Nephron (organoid): Measurements from ENCODE around the gene ISL2.

ENCODE experiments used
- H3K27ac Mint-ChIP-seq, 3 experiments: 2 replicates each; pipeline ENCODE4 v1.8.0; 2020; ENCODE audit warnings: mixed read lengths in 3 of 3, mild to moderate bottlenecking in 2 of 3, moderate library complexity in 1 of 3
- H3K27me3 Mint-ChIP-seq: 2 replicates; pipeline ENCODE4 v1.8.0; 2021; ENCODE audit warnings: low read depth, mild to moderate bottlenecking, moderate library complexity, mixed read lengths
- H3K36me3 Mint-ChIP-seq: 2 replicates; pipeline ENCODE4 v1.8.0; 2020; ENCODE audit warnings: low read depth, mixed read lengths
- H3K4me1 Mint-ChIP-seq: 2 replicates; pipeline ENCODE4 v1.8.0; 2020; ENCODE audit warnings: mixed read lengths
- H3K4me3 Mint-ChIP-seq, 3 experiments: 2 replicates each; pipeline ENCODE4 v1.8.0; 2020; ENCODE audit warnings: mild to moderate bottlenecking in 3 of 3, mixed read lengths in 3 of 3, moderate library complexity in 2 of 3
- H3K9me3 Mint-ChIP-seq: 2 replicates; pipeline ENCODE4 v1.8.0; 2020; ENCODE audit warnings: mixed read lengths
- TF ChIP-seq, protein P1 (sequence below), 3 experiments: fragments of 200-600 bp; sonication (generic); IDR thresholded peaks; one replicate each; pipeline ENCODE4 v1.5.0; 2021; ENCODE audit warnings: antibody characterized with exemption in 3 of 3; ENCODE audit not compliant: unreplicated experiment in 3 of 3

The ISL2 gene

DNA sequence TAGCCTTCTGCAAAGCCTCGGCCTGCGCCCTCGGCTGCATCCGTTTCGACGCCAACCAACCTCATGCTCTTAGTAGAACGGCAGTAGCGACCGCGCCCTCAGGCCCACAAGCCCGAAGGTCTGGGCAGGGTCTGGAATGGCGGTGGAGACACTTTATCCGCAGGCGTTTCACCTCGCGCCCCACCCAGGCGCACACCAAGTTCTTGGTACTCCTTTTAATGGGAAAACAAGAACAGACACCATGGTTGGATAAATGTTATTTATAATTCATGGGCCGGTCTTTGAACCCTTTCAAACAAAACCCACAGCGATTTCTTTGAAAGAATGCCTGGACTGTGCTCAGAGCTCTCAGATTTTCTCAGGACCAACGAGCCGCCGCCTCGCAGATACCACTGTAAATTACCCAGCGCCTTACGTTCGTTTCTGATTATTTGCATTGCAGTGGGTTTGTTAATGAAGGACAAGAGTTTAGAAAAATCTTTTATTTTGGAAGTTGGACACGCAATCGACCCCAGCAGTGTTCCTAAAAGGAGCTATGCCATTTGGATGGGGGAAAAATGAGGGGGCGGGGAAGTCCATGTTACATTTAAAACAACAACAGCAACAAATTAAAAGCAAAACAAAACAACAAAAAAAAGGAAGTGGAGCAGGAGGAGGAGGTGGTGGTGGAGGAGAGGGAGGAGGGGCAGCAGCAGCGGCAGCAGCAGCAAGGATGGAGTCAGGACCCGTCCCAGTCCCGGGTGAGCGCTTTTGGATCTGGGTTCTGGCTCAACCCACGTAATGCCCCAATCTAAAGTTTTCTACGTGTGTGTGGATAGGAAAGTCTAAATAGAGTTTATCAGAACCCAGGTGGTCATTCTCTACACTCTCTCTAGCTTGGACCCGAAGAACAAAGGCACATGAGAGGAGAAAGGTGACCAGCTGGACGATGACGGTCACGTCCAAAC is 993 bp upstream of the ISL2 start:
- TF ChIP-seq, protein P1, sequence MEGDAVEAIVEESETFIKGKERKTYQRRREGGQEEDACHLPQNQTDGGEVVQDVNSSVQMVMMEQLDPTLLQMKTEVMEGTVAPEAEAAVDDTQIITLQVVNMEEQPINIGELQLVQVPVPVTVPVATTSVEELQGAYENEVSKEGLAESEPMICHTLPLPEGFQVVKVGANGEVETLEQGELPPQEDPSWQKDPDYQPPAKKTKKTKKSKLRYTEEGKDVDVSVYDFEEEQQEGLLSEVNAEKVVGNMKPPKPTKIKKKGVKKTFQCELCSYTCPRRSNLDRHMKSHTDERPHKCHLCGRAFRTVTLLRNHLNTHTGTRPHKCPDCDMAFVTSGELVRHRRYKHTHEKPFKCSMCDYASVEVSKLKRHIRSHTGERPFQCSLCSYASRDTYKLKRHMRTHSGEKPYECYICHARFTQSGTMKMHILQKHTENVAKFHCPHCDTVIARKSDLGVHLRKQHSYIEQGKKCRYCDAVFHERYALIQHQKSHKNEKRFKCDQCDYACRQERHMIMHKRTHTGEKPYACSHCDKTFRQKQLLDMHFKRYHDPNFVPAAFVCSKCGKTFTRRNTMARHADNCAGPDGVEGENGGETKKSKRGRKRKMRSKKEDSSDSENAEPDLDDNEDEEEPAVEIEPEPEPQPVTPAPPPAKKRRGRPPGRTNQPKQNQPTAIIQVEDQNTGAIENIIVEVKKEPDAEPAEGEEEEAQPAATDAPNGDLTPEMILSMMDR (IDR thresholded peaks at IDR 0.05; ENCODE audit: unreplicated experiment in 3 of 3), result no peak
- peaks cover 92% of the 10 kb centered on the region for H3K27me3 Mint-ChIP-seq
- H3K4me3 Mint-ChIP-seq, result peak overlapping the region; percentile 70 to 88 (median 78)
- peaks cover 3% of the 10 kb centered on the region for H3K9me3 Mint-ChIP-seq
- H3K36me3 Mint-ChIP-seq, result no peaks in the 10 kb centered on the region
- H3K27ac Mint-ChIP-seq, result no peak overlapping the region
- H3K4me1 Mint-ChIP-seq, result peaks cover 34% of the 10 kb centered on the region

DNA sequence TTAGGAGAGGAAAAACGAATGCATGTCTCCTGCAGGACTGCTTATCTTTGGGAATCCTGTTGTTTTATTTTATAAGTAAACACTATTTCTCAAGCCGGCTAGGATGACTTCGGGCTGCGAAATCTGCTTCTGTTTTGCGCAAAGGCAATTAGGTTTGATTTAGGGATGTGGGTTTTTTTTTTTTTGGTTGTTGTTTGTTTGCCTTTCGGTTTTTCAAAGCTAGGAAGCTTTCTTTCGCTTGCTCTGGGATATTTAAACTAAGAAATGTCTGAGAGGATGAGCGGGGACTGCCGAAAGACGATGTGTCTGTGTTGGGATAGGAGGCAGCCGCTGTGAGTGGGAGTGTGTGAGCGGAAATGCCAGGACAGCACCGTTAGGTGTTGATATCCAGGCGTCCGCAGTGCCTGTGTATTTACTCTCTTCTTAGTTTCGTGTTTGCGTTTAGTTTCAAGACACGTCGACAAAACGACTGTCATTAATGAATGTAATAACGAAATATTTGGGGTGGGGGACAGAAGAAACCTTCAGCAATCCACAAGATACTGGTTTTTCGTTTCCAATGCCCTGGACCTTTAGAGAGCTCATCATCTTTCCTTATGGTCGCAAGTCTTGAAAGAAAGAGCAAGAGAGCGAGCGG is 604 bp downstream of the ISL2 start:
- TF ChIP-seq, protein P1 (IDR thresholded peaks at IDR 0.05; ENCODE audit: unreplicated experiment in 3 of 3), result no peak

DNA sequence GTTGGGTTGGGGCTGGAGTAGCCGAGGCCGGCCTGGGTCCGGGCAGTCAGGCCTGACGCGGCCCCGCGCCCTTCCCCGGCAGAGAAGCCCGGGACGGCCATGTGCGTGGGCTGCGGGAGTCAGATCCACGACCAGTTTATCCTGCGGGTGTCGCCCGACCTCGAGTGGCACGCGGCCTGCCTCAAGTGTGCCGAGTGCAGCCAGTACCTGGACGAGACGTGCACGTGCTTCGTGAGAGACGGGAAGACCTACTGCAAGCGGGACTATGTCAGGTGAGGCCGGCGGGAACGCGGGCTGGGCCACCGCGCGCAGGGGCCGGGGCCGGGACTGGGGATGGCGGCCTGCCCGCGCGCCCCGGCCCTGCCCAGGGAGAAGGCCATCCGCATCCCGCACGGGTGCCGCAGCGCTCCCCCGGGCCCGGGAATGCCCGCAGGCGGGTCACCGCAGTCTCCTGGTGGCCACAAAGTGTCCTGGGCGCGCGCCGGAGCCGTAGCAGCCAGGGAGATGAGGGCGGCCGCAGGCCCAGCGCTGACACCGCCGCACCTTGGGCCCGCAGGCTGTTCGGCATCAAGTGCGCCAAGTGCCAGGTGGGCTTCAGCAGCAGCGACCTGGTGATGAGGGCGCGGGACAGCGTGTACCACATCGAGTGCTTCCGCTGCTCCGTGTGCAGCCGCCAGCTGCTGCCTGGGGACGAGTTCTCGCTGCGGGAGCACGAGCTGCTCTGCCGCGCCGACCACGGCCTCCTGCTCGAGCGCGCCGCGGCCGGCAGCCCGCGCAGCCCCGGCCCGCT is 1.3 kb downstream of the ISL2 start:
- Mint-ChIP-seq H3K27ac (no peak overlapping the region), H3K4me1 (peaks cover 45% of the 10 kb centered on the region), H3K27me3 (peaks cover 93% of the 10 kb centered on the region), H3K9me3 (peaks cover 3% of the 10 kb centered on the region), H3K36me3 (no peaks in the 10 kb centered on the region), H3K4me3 (peak overlapping the region; percentile 67 to 88 (median 69))
- TF ChIP-seq, protein P1 (IDR thresholded peaks at IDR 0.05; ENCODE audit: unreplicated experiment in 3 of 3), result no peak

More for the DNA sequence above, 604 bp downstream of the ISL2 start:
- Mint-ChIP-seq H3K4me3 (peak overlapping the region; percentile 67 to 88 (median 69)), H3K27me3 (peaks cover 96% of the 10 kb centered on the region), H3K36me3 (no peaks in the 10 kb centered on the region), H3K27ac (no peak overlapping the region), H3K4me1 (peaks cover 45% of the 10 kb centered on the region), H3K9me3 (peaks cover 3% of the 10 kb centered on the region)

DNA sequence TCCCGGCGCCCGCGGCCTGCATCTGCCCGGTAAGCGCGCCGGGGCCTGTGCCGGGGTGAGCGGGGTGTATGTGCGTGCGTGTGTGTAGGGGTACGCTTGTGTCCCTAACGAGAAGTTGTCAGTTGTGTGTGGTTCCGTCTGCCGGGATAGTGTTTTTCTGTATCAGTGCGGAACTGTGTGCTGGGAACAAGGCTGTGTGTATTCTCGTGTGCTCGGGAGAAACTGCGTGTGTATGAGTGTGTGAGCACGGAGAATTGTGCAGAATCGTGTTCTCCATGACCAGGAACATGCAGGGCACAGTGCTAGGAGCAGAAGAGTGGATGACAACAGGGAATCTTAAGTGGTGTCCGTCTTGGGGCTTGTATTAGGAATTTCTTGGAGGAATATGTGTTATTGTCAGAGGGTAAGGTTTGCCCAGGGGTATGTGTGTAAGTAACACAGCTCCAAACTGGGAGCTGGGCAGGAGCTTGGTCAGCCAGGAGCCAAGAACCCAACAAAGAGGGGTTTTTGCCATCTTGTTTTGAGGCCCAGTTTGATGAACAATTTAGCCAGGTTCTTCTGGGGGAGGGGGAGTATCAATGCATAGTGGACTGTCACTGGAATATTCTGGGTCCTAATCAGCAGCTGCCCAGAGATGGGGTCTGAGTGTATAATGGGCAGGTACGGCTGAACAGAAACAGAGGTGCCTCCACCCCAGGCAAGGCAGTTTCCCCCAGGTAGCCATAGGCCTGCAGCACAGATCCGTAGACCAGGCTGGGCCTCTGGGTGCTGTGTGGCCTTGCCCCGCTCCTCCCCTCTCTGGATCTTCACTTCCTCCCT is 2.1 kb downstream of the ISL2 start:
- H3K27ac Mint-ChIP-seq, result no peak overlapping the region
- H3K4me3 Mint-ChIP-seq, result peak overlapping the region; percentile 46 to 80 (median 63)
- H3K4me1 Mint-ChIP-seq, result peaks cover 45% of the 10 kb centered on the region
- H3K27me3 Mint-ChIP-seq, result peaks cover 93% of the 10 kb centered on the region
- peaks cover 6% of the 10 kb centered on the region for H3K9me3 Mint-ChIP-seq
- H3K36me3 Mint-ChIP-seq, result no peaks in the 10 kb centered on the region
- TF ChIP-seq, protein P1 (IDR thresholded peaks at IDR 0.05; ENCODE audit: unreplicated experiment in 3 of 3), result no peak
